GM10266 (cell line): ENCODE data around the gene TMEM266.

Experiments
- DNase-seq: peaks from one replicate; pipeline ENCODE4 v3.0.0; 2012; ENCODE audit errors: extremely low spot score
- CTCF ChIP-seq: IDR thresholded peaks from 2 replicates; pipeline ENCODE4 v1.5.1; 2012; ENCODE audit warnings: mild to moderate bottlenecking, low read depth; ENCODE audit not compliant: control insufficient read depth, insufficient read depth; ENCODE audit errors: missing control alignments

Gene TMEM266

DNA sequence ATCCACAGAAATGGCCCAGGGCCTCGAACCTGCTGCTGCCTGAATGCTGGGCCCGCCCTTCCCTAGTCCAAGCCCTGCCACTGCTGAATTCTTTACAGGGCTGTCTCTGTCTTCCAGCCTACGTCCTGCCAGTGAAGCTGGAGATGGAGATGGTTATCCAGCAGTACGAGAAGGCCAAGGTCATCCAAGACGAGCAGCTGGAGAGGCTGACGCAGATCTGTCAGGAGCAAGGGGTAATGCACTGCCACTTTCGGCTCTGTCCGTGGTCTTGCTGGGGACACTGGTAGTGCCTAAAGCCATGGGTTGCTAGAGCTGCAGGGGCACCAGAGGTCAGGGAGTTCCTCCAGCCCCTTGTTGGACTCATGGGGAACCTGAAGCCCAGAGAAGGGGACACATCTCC lies 115.7 kb downstream of the TMEM266 start:
- DNase-seq = no peak
- no peak for TF ChIP-seq CTCF

- DNase-seq = no peak
- no peak for TF ChIP-seq CTCF
Measured at GRCh38 chr15:76176059-76176458, 116.3 kb downstream of the TMEM266 start.

DNA sequence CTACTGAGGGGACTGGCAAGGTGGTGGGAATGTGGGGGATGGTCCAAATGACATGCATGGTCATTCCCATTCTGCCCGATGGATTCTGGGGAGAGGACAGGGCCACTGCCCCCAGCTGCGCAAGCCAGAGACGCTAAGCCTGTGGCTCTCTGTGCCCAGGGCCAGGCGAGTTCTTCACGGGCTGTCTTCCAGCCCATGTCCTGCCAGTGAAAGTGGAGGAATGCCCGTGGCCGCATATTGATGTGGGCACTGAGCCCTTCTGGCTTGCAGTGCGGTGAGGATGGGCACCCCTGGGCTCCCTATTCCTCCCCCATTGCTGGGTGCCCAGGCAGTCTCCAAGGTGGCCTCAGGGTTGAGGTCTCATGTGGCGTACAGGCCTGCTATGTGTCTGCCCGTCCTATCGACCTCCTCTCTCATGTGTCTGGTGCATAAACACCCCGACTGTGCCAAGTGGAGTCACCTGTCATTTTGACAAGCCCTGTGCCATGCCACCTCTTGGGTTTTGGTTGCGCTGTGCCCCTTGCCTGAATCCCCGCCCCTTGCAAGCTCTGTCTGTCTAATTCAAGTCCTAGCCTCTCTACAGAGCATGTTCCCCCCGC lies 116.8 kb downstream of the TMEM266 start:
- no peak for TF ChIP-seq CTCF
- no peak for DNase-seq

DNA sequence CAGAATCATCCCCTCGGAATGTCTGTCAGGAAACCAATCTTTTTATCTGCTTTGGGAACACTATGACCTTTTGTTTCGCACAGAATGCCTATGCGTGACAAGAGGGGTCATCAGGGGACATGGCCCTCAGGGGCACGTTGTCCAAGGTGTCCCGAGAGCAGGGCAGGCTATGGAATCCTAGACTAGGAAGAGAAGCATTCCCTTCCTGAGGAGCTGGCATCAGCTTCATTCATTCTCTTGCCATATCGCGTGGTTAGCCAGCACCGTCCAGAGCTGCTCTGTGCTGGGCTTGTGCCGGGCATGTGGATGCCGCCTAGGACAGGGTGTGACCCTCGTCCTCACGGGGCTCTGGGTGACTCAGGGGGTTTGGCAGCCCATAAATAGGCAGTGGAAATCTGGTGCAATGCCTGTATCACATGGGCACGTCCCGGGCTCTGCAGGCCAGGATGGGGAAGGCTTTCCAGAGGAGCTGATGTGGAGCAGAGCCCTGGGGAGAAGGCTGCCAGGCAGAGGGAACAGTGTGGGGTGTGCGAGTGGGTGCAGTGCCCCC lies 117.8 kb downstream of the TMEM266 start:
- no peak for TF ChIP-seq CTCF
- no peak for DNase-seq

DNA sequence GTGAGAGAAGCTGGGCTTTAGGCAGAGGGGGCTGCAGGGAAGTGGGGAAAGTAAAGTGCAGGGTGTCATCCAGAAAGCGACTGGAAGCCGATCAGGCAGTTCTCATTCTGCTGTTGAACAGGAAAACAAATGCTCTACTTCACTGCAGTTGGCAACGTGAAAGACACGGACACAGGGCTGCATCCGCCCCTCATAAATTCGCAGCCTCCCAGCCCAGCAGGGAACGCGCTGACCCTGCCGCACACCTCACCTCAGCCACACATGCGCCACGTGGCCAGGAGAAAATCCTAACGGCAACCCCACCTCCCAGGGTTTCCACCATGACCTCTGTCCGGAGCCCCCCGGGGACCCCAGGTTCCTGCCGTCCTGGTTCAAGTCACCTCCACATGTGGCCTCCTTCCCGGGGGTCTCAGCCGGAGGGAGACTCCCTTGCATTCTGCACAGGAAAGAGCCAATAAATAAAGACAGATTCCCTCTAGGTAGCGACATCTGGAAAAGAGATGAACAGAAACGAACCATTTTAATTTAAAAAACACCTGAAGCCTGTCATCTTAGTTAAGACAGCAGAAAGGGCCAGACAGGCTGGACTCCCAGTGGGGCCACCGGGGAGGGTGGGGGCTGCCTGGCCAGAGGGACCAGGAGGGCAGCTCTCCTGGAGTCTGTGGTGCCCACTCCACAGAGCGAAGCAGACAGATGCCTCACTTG lies 118.7 kb downstream of the TMEM266 start:
- no peak for DNase-seq
- TF ChIP-seq CTCF = no peak

DNA sequence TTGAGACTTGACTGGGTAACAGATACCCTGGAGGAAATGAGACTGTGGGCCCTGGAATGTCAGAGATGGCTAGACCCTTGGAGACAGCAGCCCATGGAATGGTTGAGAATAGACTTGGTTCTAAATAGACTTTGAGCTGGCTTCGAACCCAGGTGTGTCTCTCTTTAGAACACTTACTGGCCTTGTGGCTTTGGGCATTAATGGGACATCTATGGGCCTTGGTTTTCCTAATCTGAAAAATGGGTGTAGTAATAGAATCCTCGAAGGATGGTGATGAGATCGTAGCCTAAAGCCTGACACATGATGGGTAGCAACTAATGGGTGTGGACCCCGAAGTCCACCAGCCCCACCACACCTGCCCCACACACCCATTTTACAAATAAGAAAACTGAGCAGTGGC lies 119.2 kb downstream of the TMEM266 start:
- no peak for DNase-seq
- TF ChIP-seq CTCF = no peak

DNA sequence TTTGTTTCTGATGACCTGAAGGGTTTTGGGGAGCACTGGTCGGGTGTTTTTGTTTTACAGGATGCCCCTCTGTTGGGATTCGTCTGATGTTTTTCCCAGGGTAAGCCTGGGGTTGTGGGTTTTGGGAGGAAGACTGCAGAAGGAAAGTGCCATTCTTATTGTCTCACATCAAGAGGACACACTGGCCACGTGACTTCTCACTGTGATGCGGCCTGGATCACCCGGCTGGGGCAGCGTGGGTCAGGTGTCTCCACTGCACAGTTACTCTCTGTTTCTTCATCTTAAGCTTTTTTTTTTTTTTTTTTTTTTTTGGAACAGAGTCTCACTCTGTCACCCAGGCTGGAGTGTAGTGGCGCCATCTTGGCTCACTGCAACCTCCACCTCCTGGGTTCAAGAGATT lies 120.5 kb downstream of the TMEM266 start:
- no peak for DNase-seq
- TF ChIP-seq CTCF = no peak
